HG03175 (cell line): Measurements from ENCODE around the gene PCF11.

Source experiments
- ATAC-seq: cut with Tn5 transposase; IDR thresholded peaks from one replicate; pipeline ENCODE4 v1.9.1; 2021; ENCODE audit warnings: mild to moderate bottlenecking, moderate library complexity; ENCODE audit not compliant: unreplicated experiment

Gene PCF11

DNA sequence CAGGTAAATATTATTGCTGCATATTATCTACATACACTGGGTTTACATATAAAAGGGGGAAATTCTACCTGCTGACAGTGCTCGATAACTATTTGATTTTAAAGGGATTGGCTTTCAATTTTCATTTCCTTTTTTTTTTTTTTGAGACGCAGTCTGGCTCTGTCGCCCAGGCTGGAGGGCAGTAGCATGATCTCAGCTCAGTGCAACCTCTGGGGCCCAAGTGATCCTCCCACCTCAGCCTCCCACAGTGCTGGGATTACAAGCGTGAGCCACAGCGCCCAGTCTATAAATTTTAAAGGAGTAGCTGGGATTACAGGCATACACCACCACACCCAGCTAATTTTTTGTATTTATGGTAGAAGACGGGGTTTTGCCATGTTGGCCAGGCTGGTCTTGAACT, 3.2 kb upstream of the PCF11 start:
- ATAC-seq = no peak

DNA sequence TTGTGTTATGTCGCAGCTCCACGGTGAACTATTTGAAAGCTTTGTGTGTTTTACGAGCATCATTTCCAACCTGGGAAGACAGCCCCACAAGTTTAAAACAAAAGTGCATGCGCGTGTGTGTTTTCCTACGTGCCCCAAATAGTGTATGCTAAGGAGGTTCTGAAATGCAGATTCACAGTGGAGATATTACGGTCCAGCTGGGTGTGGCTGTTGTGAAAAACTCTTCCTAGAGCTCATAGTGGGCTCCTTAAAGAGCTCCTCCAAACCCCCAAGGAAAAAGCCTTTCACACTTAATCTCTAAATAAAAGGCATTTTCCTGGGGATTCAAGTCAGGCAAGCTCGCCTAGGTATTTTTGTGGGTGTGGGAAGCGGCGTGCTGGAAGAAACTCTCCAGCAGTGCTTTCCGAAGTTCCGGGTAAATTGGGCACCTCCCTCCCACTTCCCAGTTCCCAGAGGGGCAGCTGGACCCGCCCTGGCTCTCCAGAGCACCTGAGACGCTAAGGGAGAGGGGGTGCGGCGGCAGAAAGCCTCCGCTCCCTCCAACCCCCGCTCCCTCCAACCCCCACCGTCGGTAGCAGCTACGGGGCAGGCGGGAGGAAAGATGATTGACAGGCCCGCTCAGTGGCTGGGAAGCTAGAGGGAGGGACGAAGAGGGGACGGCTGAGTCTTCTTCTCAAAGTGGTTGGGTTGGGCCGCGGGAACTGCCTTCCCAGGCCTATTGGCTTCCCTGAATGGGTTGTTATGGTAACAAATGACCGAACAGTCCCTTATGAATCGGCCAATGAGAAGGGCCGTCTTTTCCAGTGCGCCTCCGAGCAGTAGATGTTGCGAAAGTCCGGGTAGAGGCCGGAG, 561 bp upstream of the PCF11 start:
- peak; percentile 95 for ATAC-seq

DNA sequence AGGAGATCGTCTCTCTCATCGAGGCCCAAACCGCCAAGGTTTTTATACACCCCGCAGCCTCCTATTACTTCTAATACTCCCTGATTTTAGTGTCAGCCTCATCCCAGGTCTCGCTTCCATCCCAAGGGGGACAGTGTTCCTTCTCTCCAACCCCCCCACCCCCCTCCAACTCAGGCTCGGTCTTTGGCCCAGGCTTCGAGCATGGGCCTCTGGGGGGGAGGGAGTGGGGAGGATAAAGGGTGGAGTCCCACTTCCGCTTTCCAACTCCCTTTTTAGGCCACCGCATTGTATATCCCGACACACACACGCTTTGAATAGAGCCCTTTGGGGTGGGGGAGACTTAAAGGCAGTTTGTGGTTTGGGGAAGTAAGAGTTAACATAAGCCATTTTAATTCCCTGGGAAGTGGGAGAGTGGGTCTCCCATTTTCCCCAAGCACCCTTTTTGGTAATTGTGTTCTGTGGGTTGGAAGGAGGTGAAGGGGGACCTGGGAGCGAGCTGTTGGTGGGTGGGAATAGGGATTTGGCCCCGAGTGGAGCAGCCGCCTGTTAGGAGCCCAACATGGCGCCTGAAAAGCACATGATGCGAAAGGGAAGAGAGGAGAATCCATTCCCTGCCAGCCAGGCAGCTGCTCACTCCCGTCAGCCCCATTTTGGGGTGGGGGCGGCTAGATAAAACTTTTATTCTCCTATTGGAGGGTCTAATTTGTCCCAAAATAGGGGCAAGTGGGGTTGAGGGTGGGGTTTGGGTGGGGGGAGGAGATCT, 844 bp downstream of the PCF11 start:
- no peak for ATAC-seq

DNA sequence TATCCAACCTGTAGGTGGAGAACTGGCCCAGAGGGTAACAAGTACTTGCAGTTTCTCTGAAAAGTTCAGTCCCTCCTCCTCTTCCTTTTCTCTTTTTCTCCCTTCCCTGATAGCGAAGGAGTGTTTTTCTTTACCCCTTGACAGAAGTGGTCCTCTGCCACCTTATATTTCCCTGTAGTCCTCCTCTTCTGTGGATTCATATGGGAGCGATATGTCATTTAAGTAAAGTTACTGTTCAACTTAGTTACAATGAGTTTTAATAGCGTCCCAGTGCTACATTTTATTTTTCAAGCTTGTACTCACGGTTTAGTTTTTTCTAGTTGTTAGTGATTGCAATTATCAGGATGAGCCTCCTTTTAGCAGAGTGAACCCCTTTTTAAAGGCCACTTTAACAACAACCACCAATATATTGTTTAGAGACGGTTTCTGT, 1.4 kb downstream of the PCF11 start:
- ATAC-seq = no peak

DNA sequence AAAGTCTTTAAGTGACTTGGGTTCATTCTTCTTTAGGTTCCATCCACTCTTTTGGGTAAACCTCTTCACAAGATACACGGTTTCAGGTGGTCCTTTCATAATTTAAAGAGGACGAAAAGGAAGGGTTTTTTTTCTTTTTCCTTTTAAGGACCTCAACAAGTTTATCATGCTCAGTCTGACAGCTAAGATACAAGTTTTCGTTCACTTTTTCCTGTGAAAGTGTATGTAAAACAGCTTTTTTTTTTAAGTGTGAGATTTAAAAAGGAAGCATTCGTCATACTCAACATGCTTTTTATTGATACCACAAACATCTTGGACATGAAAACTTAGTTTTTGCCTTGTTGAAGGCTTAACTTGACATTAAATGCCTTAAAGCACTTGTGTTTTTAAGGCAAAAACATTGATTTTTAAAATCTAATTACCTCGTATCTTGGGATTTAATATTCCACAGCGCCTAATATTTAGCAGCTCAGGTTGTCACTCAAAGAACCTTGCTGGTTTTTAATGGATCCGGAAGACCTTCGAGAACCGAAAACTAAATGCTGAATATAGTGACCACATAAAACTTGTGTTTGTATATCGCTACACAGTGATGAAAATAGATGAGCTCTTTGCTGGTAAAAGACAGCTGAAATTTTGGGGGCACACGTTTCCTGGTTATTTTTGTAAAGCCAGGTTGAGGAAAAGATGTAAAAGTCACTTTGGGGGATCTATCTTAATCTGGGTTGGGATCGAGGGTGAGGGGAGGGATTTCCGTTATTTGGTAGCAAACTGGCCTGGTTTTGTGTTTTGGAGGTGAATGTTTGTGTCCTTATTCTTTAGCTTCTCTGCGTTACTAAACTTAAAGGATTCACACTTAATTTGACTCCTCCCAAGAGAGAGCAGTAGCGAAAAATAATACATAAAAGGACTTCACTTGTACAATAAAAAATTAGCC, 2.3 kb downstream of the PCF11 start:
- ATAC-seq = no peak

DNA sequence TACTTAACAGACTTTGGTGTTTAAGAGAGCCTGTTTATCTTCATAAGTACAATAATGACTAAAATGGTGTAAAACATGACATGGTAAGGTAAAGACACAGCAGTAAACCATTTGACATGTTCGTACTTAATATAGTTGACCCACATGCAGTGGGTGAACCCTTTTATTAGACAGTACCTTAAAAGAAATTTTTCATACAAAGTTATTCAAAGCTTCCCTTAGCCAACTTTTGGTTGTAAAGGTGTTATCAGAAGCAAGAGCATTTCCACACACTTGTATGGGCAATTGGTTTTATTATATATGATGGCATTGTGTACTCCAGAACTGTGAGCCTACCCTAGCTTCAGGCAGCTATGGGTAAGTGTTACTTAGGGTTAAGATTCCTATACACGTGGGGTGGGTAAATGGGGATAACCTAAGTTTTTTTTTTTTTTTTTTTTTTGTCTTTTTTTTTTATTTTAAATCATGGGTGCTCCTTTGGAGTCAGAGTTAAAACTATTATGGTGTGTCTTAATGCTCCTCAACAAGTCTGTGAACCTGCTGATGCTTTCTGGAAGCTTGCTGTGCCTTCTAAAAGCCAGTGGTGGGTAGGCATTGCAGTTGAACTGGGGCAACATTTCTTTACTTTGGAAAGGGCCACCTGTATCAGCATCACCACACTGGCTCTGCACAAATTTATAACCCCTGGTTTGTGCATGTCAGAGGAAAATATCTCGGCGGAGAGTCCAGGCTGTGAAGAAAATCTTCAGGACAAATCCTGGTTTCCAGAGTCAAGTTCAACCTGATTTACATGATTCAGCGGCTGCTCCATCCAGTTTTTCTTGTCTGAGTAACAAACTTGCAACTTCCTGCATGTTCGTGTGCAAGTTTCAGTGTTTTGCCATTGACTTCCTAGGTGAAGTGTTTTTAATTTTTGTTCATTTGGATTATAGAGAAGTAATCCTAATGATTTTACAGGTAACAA, 3.3 kb downstream of the PCF11 start:
- ATAC-seq = no peak

DNA sequence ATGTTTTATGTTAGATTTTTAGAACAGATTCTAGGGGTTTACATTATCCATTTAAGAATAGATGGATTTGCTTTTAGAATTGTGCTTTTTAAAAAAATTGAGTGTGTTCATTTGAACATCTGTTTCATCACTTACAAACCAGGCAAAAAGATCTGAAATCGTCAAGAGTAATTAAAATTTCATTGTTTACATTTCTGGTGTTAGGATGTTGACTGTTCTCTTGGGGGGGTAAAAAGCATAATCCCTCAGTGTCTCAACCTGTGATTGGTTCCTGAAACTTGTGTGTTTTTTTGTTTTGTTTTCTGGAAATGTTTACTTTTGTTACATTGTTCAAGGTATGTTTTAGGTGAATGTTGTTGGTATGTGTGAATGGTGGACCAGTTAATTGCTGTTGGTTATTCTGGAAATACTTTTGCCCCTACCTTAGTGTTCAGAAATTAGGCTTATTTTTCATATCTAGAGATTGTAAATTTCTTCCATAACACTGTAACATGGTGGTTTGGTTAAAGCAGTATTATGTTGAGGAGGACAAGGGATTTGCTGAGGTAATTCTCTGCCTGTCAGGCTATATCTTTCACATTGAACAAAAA, 4.8 kb downstream of the PCF11 start:
- no peak for ATAC-seq

DNA sequence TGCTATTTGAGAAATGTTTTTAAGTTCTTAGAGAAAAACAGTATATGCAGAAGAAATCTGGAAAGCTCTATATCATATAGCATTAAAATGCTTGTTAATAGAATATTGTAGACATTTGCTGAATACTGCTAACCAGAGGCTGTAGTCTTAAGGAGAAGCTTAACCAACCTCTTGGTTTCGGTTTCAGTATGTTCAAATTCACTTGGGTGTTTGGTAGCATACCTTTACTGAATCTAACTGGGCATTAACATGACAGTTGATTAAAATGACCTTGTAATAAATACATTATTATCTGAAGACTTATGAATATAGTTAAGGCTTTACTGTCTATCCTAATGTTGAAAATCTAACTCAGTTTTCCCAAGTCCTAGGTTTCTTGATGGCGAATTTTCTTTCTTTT, 5.4 kb downstream of the PCF11 start:
- ATAC-seq = peak; percentile 54

DNA sequence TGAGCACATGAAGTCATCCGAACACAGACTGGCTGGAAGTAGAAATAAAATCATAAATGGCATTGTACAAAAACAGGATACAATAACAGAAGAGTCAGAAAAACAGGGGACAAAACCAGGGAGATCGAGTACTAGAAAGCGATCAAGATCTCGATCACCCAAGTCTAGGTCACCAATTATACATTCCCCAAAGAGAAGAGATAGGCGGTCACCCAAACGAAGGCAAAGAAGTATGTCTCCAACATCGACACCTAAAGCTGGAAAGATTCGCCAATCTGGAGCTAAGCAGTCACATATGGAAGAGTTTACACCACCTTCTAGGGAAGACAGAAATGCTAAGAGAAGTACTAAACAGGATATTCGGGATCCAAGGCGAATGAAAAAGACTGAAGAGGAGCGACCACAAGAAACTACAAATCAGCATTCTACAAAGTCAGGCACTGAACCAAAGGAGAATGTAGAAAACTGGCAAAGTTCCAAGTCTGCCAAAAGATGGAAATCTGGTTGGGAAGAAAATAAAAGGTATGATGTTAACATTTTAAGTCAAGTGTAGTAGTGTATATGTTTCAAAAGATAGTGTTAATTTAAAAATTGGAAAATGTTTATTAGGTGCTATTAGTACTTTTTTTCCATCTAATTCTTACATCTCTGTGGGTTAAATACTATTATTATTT, 9.4 kb downstream of the PCF11 start:
- no peak for ATAC-seq

DNA sequence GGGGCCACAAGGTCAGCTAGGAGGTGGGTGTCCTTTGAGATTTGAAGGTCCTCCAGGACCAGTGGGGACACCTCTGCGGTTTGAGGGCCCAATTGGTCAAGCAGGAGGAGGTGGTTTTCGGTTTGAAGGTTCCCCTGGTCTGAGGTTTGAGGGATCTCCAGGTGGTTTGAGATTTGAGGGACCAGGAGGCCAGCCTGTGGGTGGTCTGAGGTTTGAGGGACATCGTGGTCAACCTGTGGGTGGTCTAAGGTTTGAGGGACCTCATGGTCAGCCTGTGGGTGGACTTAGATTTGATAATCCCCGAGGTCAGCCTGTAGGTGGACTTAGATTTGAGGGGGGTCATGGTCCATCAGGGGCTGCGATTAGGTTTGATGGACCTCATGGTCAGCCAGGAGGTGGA, 11.8 kb downstream of the PCF11 start:
- no peak for ATAC-seq

DNA sequence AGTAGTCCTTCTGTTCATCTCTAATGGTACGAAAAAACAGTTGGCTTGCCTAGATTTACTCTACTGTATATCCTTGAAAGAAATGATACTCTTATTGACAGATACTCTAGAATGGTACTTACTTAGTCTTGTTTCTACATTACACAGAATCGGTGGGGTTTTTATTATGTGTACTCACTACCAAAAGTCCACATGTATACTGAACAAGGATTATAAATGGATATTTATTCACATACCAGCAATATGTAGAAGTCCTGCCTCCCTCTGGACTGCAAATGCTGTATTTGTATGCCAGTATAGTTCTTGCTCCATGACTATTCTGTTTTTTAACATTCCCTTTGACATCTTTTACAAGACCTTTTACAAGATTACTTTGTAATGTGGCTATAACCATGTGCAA, 13.9 kb downstream of the PCF11 start:
- ATAC-seq = no peak

DNA sequence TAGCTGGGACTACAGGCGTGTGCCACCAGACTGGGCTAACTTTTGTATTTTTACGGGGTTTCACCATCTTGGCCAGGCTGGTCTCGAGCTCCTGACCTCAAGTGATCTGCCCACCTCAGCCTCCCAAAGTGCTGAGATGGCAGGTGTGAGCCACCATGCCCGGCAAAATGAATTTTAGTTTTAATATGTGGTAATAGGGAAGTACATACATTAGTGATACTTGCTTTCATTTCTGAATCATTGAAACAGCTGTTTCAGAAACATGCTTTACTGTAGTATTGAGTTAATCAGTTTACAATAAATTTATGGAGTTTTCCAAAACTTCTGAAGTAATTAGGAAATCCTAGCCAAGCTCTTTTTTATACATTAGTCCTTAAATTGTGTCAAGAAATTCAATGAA, 15.6 kb downstream of the PCF11 start:
- ATAC-seq = no peak

DNA sequence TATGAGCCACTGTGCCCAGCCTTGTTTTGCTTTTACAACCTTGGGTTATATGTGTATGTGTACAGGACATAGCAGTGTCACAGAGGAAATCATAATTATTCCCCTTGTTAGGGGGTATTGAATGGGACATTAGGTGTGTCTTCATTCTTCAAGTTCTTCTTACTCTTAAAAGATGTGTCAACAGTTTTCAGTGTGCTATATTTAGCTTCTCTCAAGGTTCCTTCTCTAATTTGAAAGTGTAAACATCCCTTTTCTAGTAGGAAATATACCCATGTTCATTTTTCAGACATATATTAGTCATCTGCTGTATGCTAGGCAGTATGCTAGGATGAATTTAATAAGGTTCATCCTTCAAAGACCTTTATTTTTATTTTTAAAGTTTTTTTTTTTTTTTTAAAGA, 17.1 kb downstream of the PCF11 start:
- ATAC-seq = no peak

DNA sequence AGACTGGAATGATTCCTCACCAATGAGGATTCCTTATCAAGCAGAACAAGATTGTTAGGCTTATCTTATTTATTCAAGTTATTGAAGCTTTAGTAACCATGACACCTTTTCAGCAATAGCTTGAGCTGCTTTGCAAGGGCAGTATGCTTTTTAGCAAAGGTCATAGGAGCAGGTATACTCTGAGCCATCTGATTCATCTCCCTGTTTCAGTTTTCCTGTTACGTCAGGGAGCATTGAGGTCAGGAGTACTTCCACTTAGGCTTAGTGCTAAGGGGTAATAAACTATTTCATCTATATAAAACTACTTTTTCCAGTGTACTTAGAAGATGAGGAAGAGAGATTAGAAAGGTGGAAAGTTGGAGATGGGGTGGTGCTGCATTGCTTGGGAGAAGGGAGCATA, 18.9 kb downstream of the PCF11 start:
- no peak for ATAC-seq

DNA sequence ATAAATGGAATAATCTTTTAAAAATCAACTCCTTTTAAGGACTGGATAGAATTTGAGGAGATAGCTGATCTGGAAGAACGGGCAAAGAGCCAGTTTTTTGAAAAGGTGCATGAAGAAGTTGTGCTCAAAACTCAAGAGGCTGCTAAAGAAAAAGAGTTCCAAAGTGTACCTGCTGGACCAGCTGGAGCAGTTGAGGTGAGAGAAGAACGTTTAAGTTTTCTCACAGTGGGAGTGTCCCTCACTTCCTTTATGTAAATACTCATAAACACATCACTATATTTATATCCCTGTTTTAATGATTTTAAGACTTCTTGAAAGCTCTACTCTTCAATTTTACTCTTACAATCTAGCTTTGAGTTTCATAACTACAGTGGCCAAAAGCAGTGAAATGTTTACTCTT, 24.9 kb downstream of the PCF11 start:
- ATAC-seq = no peak

DNA sequence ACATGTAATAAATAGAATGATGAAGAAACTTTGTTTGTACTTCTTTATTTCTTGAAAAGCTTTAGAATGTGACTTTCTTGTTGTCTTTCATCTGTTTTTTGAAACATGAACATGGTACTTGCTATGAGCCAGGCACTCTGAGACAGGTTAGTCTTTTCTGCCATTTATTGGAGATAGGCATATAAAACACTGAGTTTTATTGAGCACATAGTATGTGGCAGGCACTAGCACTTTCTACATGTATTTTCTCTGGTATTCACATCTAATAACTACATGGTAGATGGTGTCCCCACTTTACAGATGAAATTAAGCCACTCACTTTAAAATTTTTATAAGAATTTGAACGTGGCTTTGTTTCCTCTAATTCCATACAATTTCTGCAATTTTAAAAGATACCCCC, 28.8 kb downstream of the PCF11 start:
- ATAC-seq = no peak

DNA sequence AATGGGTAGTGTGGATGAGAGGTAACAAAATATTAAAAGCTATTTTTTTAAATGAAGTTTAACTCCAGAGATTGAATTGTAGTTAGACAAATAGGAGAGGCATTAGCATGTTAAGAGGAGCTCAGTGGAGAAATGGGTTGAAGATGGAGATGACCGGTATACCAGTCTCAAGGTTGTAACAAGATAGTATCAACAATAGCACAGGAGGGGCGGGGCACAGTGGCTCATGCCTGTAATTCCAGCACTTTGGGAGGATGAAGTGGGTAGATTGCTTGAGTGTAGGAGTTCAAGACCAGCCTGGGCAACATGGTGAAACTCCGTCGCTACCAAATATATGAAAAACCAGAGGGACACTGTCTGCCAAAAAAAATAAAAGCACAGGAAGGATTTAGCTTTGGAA, 30.5 kb downstream of the PCF11 start:
- ATAC-seq = no peak

DNA sequence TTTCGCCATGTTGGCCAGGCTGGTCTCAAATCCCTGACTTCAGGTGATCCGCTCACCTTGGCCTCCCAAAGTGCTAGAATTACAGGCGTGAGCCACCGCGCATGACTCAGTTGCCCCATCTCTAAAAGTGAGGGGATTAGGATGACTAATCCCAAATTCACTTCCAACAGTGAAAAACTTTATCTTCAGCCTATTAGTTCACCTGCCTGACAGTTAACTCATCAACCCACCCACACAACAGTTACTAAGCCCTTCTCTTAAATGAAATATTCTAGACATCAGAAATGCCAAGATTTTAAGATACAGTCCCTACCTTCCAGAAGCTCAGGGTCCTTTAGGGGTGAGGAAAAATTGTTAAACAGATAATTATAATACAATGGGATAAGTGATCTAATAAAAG, 34.6 kb downstream of the PCF11 start:
- no peak for ATAC-seq

DNA sequence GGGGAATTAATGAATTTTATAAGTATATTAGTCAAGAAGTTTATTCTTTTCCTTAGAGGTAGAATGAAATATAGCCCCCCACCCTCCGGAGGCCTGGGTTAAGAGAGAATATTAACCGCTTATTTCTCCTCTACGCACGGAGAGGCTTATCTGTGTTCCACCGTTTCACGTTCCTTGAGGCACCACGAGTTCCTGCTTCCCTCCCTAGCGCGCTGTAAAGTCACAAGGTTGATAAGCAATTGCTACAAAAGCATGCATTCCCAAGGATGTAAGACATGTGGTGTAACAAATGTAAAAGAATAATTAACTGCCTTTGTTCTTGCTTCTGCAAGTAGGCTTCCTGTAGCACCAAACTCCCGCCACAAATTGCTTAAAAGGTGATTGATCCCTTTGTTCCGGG, 35.1 kb downstream of the PCF11 start:
- no peak for ATAC-seq
